ENCODE results near the gene MASP2. TPM values are rescaled to one million over a fixed set of nuclear protein-coding genes. Genes with fewer than 3 reads are reported as not detected.
"Not testable (repeated sequence)": the region's sequence is repeated elsewhere in the genome, so short reads cannot be mapped to it uniquely, and the experiment has no call there.

Gene MASP2
- polyA plus RNA-seq, 5 donors = 7.6 to 12.8 (median 10.5) TPM

DNA sequence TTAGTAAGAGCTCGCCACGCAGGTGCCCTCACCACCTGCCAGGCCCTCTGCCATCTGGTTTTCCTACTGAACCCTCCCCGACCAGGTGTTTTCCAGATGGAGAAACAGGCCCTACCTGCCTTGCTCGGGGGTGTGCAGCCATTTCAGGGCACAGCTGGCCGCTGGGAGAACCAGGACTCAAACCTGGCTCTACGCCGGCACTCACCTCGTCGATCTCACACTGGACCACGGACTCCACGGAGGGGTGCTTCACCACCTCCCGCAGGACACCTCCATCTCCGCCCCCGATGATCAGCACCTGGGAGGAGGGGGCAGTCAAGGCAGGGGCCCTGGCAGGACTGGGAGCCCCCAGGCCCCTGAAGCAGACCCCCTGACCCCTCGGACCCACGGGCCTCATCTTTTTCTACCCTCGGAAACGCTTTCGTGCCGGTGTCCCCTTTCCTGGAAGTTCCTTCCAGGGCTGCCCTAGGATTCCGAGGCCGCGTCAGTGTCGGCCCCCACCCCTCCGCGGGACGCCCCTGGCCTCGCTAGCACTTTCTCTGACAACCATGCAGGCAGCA is 11.6 kb upstream of the MASP2 start:
- DNase-seq = no peak

GRCh38 chr1:11058026-11058425 is 11.0 kb upstream of the MASP2 start:
- no peak for DNase-seq

DNA sequence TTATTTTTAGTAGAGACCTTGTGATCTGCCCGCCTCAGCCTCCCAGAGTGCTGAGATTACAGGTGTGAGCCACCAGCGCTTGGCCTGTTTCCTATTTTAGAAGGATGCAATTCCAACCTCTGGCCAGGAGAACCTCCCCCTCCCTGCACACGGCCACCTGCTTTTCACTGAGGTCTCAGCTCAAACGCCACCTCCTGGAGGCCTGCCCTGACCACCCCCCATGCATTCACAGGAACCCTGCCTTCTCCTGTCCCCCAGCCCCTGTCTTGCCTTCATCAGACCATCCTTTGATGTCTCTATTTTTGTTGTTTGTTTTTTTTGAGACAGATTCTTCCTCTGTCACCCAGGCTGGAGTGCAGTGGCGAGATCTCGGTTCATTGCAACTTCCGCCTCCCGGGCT is 10.4 kb upstream of the MASP2 start:
- DNase-seq = no peak

- DNase-seq = no peak
Observed at GRCh38 chr1:11056504-11056903, 9.5 kb upstream of the MASP2 start.

DNA sequence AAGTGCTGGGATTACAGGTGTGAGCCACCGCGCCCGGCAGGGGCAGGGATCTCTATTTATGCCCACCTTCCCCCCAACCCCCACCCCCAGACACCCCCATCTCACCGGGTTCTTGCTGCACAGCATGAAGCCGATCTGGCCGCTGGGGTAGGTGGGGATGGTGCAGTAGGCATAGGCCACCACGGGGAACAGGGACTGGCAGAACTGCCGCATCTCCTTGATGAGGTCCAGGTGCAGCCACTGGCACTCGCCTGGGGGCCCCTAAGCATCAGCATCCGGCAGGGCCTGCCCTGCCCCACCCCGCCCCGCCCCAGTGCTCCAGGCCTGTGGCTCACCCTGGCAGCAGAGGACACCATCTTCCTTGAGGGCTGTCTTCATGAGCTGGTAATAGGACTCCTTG is 8.6 kb upstream of the MASP2 start:
- no peak for DNase-seq

GRCh38 chr1:11054666-11055065 is 7.6 kb upstream of the MASP2 start:
- no peak for DNase-seq

GRCh38 chr1:11054181-11054580 is 7.1 kb upstream of the MASP2 start:
- no peak for DNase-seq

GRCh38 chr1:11053758-11054137 is 6.7 kb upstream of the MASP2 start:
- no peak for DNase-seq

- DNase-seq = no peak
Observed at GRCh38 chr1:11052839-11053757, 6.1 kb upstream of the MASP2 start.

GRCh38 chr1:11051781-11052511 is 4.9 kb upstream of the MASP2 start:
- no peak for DNase-seq

DNA sequence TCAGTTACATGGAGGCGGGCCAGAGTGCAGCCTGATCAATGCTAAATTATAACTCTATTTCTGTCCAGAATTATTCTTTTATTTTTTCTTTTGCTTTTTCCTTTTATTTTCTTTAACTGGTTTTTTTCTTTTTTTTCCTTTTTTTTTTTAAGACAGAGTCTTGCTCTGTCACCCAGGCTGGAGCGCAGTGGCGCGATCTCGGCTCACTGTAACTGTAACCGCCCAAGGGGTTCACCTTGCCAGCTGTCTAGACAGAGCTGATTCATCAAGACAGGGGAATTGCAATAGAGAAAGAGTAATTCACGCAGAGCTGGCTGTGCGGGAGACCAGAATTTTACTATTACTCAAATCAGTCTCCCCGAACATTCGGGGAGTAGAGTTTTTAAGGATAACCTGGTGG is 4.1 kb upstream of the MASP2 start:
- DNase-seq = not testable (repeated sequence)

GRCh38 chr1:11046270-11046566 is 821 bp downstream of the MASP2 start:
- DNase-seq = no peak

DNA sequence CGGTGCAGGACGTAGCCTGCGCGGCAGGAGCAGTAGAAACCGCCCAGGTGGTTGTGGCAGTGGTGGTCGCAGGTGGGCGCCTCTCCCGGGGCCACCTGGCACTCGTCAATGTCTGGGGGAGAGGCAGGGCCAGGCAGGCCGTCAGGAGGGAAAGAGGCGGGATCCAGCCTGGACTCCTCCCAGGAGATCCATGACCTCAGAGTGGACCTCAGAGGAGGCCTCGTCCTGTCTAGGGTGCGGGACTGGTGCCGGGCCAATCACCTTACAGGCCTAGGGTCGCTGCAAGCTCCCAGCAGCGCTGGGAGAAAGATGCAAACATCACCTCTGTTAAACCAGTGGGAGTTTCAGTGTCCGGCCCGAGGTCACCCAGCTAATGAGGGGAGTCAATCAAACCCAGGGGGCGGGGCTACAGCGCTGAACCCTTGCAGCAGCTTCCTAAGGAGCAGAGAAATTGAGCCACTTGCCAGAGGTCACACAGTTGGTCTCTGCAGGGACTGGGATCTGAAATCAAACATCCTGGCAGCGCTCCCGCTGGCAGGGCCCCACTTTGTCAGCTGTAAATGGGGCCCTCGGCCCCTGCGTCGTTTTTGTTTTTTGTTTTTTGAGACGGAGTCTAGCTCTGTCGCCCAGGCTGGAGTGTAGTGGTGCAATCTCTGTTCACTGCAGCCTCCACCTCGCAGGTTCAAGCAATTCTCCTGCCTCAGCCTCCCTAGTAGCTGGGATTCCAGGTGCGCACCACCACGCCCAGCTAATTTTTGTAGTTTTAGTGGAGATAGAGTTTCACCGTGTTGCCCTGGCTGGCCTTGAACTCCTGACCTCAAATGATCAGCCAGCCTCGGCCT is 1.4 kb downstream of the MASP2 start:
- DNase-seq = no peak

DNA sequence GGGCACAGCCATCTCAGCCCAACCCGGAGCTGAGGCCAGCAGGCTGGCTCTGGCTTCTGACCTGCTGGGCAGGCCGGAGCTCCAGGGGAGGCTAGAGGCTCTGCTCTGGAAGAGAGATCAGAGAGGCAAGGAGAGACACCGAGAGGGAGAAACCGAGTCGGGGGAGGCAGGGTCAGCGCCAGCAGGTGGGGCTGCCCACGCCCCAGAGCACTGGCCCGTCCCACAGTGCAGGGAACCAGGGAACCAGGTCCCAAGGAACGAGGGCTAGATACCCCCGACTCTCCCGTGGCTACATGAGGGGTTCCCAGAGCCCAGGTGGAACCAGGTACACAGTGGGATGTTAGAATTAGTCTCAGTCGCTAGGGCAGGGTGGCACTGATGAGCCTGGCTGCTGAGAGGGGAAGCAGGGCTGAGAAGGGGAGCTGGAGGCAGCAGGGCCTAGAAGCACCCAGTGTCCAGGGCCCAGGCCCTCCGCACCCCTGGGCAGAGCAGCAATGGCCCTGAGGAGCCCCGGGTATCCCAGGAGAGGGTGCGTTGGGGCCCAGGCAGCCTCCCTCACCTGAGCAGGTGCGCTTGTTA is 2.1 kb downstream of the MASP2 start:
- DNase-seq = no peak

DNA sequence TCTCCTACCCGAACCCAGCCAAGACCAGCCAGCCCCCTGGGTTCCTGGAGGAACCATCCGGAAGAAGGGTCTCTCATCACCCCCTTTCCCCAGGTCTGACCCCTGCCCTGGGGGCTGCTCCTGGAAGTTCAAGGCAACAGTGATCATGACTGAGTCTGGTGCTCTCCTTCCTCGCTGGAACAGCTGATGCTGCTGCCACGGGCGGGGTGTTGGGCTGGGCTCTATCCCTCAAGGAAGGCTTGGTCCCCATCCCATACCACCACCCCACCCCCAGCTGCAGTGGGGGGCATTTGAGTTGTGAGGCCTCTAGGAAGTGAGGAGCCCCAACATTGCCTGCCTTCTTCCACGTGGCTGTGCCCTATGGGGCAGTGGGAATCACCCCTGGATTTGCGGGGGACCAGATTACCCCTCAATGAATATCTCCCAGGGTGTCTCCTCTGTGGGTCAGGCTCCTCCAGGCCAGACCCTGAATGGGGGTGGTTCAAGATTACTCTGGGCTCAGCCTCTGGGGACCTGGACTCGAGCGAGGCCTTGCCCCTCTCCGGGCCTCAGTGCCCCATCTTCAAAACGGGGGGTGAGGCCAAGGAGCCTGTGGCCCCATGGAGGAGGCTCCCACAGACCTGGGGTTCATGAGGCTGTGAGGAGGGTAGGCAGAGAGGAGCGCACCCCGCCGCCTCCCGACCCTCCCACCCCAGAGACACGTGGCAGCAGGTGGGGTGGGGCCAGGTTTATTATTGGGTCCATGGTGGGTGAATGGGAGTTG is 2.8 kb downstream of the MASP2 start:
- no peak for DNase-seq

DNA sequence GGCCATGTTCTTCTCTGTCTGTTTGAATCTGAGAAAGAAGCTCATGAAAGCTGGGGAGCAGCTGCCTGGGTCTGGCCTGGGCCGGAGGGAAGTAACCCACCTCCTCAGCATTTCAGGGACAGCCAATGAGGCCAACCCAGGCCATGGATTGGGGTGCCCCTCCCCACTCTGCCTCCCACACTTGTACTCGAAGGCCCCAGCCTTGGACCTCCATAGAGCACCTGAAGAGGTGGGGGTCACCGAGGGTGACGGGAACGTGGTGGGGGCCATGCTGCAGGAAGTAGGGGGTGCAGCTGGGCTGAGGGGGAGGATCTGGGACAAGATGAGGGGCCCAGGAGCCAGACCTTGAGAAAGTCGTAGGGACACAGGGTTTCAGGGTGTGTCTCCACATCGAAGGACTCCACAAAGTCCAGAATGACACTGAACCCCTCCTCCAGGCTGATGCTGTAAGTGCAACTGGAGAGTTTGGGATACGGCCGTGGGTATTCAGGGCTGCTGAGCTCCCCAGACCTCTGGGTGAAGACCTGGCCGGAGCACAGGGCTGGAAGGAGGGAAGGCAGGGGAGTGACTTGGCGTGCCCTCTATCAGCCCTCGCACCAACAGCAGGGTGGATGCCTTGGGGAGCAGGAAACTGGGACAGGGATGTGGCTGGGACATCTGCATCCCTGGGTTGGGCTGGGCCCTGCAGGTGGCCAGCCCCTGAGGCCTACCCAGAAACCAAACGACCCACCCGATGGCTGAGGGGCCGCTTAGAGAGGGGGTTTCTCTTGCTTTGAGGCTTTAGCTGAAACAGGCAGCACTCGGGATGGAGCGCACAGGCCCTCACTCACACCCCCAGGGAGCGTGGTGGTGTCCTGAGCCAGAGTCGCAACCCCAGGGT is 3.8 kb downstream of the MASP2 start:
- no peak for DNase-seq

DNA sequence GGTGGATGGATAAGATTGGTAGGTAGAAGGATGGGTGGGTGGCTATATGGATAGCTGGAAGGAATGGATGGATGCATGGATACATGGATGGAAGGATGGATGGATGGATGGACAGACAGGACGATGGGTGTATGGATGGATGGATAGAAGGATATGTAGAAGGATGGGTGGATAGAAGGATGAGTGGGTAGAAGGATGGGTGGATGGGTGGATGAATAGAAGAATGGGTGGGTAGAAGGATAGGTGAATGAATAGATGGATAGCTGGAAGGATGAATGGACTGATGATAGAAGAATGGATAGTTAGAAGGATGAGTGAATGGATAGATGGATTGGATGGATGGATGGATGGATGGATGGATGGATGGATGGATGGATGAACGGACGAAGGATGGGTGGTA is 5.0 kb downstream of the MASP2 start:
- no peak for DNase-seq

DNA sequence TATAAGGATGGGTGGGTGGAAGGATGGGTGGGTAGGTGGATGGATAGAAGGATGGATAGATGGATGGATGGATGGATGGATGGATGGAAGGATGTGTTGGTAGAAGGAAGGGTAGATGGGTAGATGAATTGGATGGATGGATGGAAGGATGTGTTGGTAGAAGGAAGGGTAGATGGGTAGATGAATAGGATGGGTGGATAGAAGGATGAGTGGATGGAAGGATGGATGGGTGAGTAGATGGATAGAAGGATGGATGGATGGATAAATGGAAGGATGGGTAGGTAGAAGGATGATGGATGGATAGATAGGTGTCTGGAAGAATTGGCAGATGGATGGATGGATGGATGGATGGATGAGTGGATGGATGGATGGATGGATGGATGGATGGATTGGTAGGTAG is 6.0 kb downstream of the MASP2 start:
- DNase-seq = no peak

- not testable (repeated sequence) for DNase-seq
Observed at GRCh38 chr1:11040105-11040429, 7.0 kb downstream of the MASP2 start.
